ENCODE data around the gene RNF215.

- TF ChIP-seq CTCF (IDR thresholded peaks at IDR 0.05) (no peak), POLR2A (IDR thresholded peaks at IDR 0.05) (no peak)
Observed at GRCh38 chr22:30393885-30394284, 6.7 kb upstream of the RNF215 start.
